Upper lobe of left lung (tissue), 6 donors: ENCODE data around the gene GATAD2B. TPM values are rescaled to one million over a fixed set of nuclear protein-coding genes. Genes with fewer than 3 reads are reported as not detected.

Experiments
- ATAC-seq, 2 donors: fragments of 200-7000 bp; cut with Tn5 transposase; one replicate each; pipeline ENCODE4 v1.9.1; 2022; ENCODE audit warnings: mild to moderate bottlenecking in 2 of 2, moderate library complexity in 2 of 2; ENCODE audit not compliant: low FRiP score in 2 of 2
- DNase-seq, 2 donors: peaks; one replicate each; pipeline ENCODE4 v3.0.0-alpha.2; 2019 to 2020
- H3K27ac ChIP-seq, 4 donors: fragments of 200-600 bp; sonication (generic); one replicate each; pipeline ENCODE4 v1.5.1; 2016 to 2019
- H3K27me3 ChIP-seq, 4 donors: fragments of 200-600 bp; sonication (generic); one replicate each; pipeline ENCODE4 v1.5.1; 2017 to 2019
- H3K36me3 ChIP-seq, 4 donors: fragments of 200-600 bp; sonication (generic); one replicate each; pipeline ENCODE4 v1.5.1; 2016 to 2019
- H3K4me1 ChIP-seq, 4 donors: fragments of 200-600 bp; sonication (generic); one replicate each; pipeline ENCODE4 v1.5.1; 2018 to 2019
- H3K4me3 ChIP-seq, 4 donors: fragments of 200-600 bp; sonication (generic); one replicate each; pipeline ENCODE4 v1.5.1; 2017 to 2019; ENCODE audit warnings: mild to moderate bottlenecking in 2 of 4, moderate library complexity in 1 of 4
- H3K9me3 ChIP-seq, 4 donors: fragments of 200-600 bp; sonication (generic); one replicate each; pipeline ENCODE4 v1.5.1; 2018 to 2019
- CTCF ChIP-seq, 6 experiments: fragments of 450-650 bp in 4 of 6; fragments of 200-600 bp in 2 of 6; sonication (generic) in 2 of 6; IDR thresholded peaks; one replicate each; pipeline ENCODE4 v1.5.1; 2016 to 2019; ENCODE audit warnings: antibody characterized with exemption in 6 of 6
- EP300 ChIP-seq, 4 donors: sonication (generic); formaldehyde crosslinking; IDR thresholded peaks; one replicate each; pipeline ENCODE4 v1.5.1; 2017; ENCODE audit warnings: antibody characterized with exemption in 4 of 4, control low read depth in 2 of 4
- POLR2A ChIP-seq, 4 donors: fragments of 450-650 bp; IDR thresholded peaks; one replicate each; pipeline ENCODE4 v1.5.1; 2016 to 2017; ENCODE audit warnings: antibody characterized with exemption in 4 of 4, mild to moderate bottlenecking in 2 of 4
- POLR2AphosphoS5 ChIP-seq, 2 donors: sonication (generic); formaldehyde crosslinking; IDR thresholded peaks; one replicate each; pipeline ENCODE4 v1.5.1; 2017; ENCODE audit warnings: antibody characterized with exemption in 2 of 2
- WGBS, 2 donors: methylation state at CpG; one replicate each; pipeline ENCODE4 v1.1.5; 2017 to 2018; 5-methylcytosine and 5-hydroxymethylcytosine counted together
- total RNA-seq, 6 donors: library from RNA; depleted of rRNA in 4 of 6; stranded (reverse); fragments of >200 nt in 4 of 6; gene quantifications; one replicate each; pipeline versions ENCODE4 v1.1.0 to v1.2.1, GENCODE V29; 2016 to 2021
- donor health status: DM: no; HTN: no; CAD: no; lungs with moderate emphysema.
- donor health status: DM: no; HTN: yes; CAD: no; lungs with severe emphysema.

Gene GATAD2B
- total RNA-seq, 6 donors from 2014 or later: 16.0 to 50.3 (median 37.8) TPM

- H3K27me3 ChIP-seq: no peaks in the 10 kb centered on the region
- H3K36me3 ChIP-seq: no peaks in the 10 kb centered on the region
- H3K4me3 ChIP-seq: no peak overlapping the region
- no peak for TF ChIP-seq POLR2AphosphoS5 (IDR thresholded peaks at IDR 0.05)
- no peaks in the 10 kb centered on the region for H3K9me3 ChIP-seq
- 76 to 78% methylated on average over 7 of the region's 9 CpGs for WGBS, 2 donors
- no peak for DNase-seq
- H3K4me1 ChIP-seq: peaks cover 18 to 30% (median 25%) of the 10 kb centered on the region in 4 donors
- no peak overlapping the region for H3K27ac ChIP-seq
- no peak for ATAC-seq
These were observed 129.4 kb downstream of the GATAD2B start for GRCh38 chr1:153793261-153793972.

- H3K36me3 ChIP-seq: no peaks in the 10 kb centered on the region
- DNase-seq (no peak), ATAC-seq (no peak)
- no peak for TF ChIP-seq EP300 (IDR thresholded peaks at IDR 0.05)
- TF ChIP-seq CTCF (IDR thresholded peaks at IDR 0.05): no peak
- no peak for TF ChIP-seq POLR2AphosphoS5 (IDR thresholded peaks at IDR 0.05)
- TF ChIP-seq POLR2A (IDR thresholded peaks at IDR 0.05): no peak
- H3K9me3 ChIP-seq: no peaks in the 10 kb centered on the region
- peaks cover 18 to 30% (median 25%) of the 10 kb centered on the region in 4 donors for H3K4me1 ChIP-seq
- 92 to 95% methylated on average over 11 of the region's 11 CpGs for WGBS, 2 donors
- no peak overlapping the region for H3K27ac ChIP-seq
- no peaks in the 10 kb centered on the region for H3K27me3 ChIP-seq
- H3K4me3 ChIP-seq: no peak overlapping the region
These were observed 130.1 kb downstream of the GATAD2B start for GRCh38 chr1:153792631-153793041.

GRCh38 chr1:153791648-153792253, 131.0 kb downstream of the GATAD2B start:
- ATAC-seq (no peak), DNase-seq (peak in 1 of 2 donors; percentile 48)
- peaks cover 15 to 25% (median 21%) of the 10 kb centered on the region in 4 donors for H3K4me1 ChIP-seq
- H3K36me3 ChIP-seq: no peaks in the 10 kb centered on the region
- no peak overlapping the region for H3K4me3 ChIP-seq
- 77 to 86% methylated on average over 16 of the region's 16 CpGs for WGBS, 2 donors
- H3K9me3 ChIP-seq: no peaks in the 10 kb centered on the region
- TF ChIP-seq POLR2AphosphoS5 (IDR thresholded peaks at IDR 0.05) (no peak), EP300 (IDR thresholded peaks at IDR 0.05) (no peak), POLR2A (IDR thresholded peaks at IDR 0.05) (no peak)
- H3K27ac ChIP-seq: peak overlapping the region; percentile 78 to 85 (median 82)
- no peaks in the 10 kb centered on the region for H3K27me3 ChIP-seq

GRCh38 chr1:153790966-153791647, 131.7 kb downstream of the GATAD2B start:
- Histone ChIP-seq H3K4me3 (peak overlapping the region in 2 of 4 donors; percentile 31 to 32), H3K9me3 (no peaks in the 10 kb centered on the region), H3K4me1 (peaks cover 15 to 25% (median 21%) of the 10 kb centered on the region in 4 donors), H3K36me3 (no peaks in the 10 kb centered on the region), H3K27ac (peak overlapping the region; percentile 78 to 85 (median 82)), H3K27me3 (no peaks in the 10 kb centered on the region)
- TF ChIP-seq EP300 (IDR thresholded peaks at IDR 0.05) (peak in 1 of 4 donors; percentile 10), POLR2AphosphoS5 (IDR thresholded peaks at IDR 0.05) (no peak), POLR2A (IDR thresholded peaks at IDR 0.05) (no peak)
- ATAC-seq (peak; percentile 69 to 81), DNase-seq (peak in 1 of 2 donors; percentile 65)
- 47 to 54% methylated on average over 9 of the region's 9 CpGs for WGBS, 2 donors

GRCh38 chr1:153790313-153790965, 132.3 kb downstream of the GATAD2B start:
- TF ChIP-seq POLR2A (IDR thresholded peaks at IDR 0.05) (peak in 1 of 4 donors; percentile 16), EP300 (IDR thresholded peaks at IDR 0.05) (peak in 1 of 4 donors; percentile 6), CTCF (IDR thresholded peaks at IDR 0.05) (no peak), POLR2AphosphoS5 (IDR thresholded peaks at IDR 0.05) (peak; percentile 36 to 49)
- Histone ChIP-seq H3K27ac (peak overlapping the region; percentile 78 to 85 (median 82)), H3K4me3 (peak overlapping the region in 3 of 4 donors; percentile 5 to 32 (median 31)), H3K4me1 (peaks cover 15 to 25% (median 21%) of the 10 kb centered on the region in 4 donors), H3K27me3 (no peaks in the 10 kb centered on the region), H3K9me3 (no peaks in the 10 kb centered on the region), H3K36me3 (no peaks in the 10 kb centered on the region)
- DNase-seq (peak in 1 of 2 donors; percentile 62), ATAC-seq (peak; percentile 77 to 88)
- 32 to 47% methylated on average over 16 of the region's 16 CpGs for WGBS, 2 donors
